NCI-H1694 (cell line): ENCODE data around the gene COPG2.
A peak's percentile ranks its signal among the peaks of the same experiment; 100 is the strongest.
"Not testable (repeated sequence)": the region's sequence is repeated elsewhere in the genome, so short reads cannot be mapped to it uniquely, and the experiment has no call there.

Source experiments
- DNase-seq: peaks from one replicate; lab custom pipeline; 2025; lab: John Stamatoyannopoulos, UW

Gene COPG2

GRCh38 chr7:130668258-130669084 lies at the start of gene COPG2:
COPG2 (minus strand) TSS chr7:130668748; CDS start chr7:130668668, 80 bp downstream.
- peak; percentile 64 for DNase-seq

GRCh38 chr7:130712416-130712815 lies 43.9 kb upstream of the COPG2 start:
- DNase-seq = no peak

- no peak for DNase-seq
These were observed 40.2 kb upstream of the COPG2 start for GRCh38 chr7:130708766-130709165.

- no peak for DNase-seq
These were observed 39.5 kb upstream of the COPG2 start for GRCh38 chr7:130708001-130708400.

- no peak for DNase-seq
These were observed 35.3 kb upstream of the COPG2 start for GRCh38 chr7:130703851-130704250.

- DNase-seq = no peak
These were observed 33.1 kb upstream of the COPG2 start for GRCh38 chr7:130701650-130702049.

GRCh38 chr7:130700760-130701159 lies 32.2 kb upstream of the COPG2 start:
- DNase-seq = no peak

GRCh38 chr7:130699686-130700085 lies 31.1 kb upstream of the COPG2 start:
- no peak for DNase-seq

- DNase-seq = no peak
These were observed 29.3 kb upstream of the COPG2 start for GRCh38 chr7:130697820-130698219.

GRCh38 chr7:130695840-130696239 lies 27.3 kb upstream of the COPG2 start:
- DNase-seq = peak; percentile 31

GRCh38 chr7:130692396-130692795 lies 23.8 kb upstream of the COPG2 start:
- DNase-seq = not testable (repeated sequence)

- no peak for DNase-seq
These were observed 21.1 kb upstream of the COPG2 start for GRCh38 chr7:130689683-130690082.

GRCh38 chr7:130683026-130683425 lies 14.5 kb upstream of the COPG2 start:
- no peak for DNase-seq

- no peak for DNase-seq
These were observed 5.9 kb upstream of the COPG2 start for GRCh38 chr7:130674456-130674855.

GRCh38 chr7:130673066-130673465 lies 4.5 kb upstream of the COPG2 start:
- DNase-seq = no peak

GRCh38 chr7:130672146-130672545 lies 3.6 kb upstream of the COPG2 start:
- no peak for DNase-seq

GRCh38 chr7:130669085-130669700 lies 645 bp upstream of the COPG2 start:
- DNase-seq = no peak

- DNase-seq = no peak
These were observed 823 bp downstream of the COPG2 start for GRCh38 chr7:130667593-130668257.

- DNase-seq = no peak
These were observed 6.1 kb downstream of the COPG2 start for GRCh38 chr7:130662426-130662825.

- no peak for DNase-seq
These were observed 13.3 kb downstream of the COPG2 start for GRCh38 chr7:130655286-130655685.

- DNase-seq = no peak
These were observed 13.7 kb downstream of the COPG2 start for GRCh38 chr7:130654850-130655249.

- peak; percentile 93 for DNase-seq
These were observed 17.9 kb downstream of the COPG2 start for GRCh38 chr7:130650611-130651120.
